Adipocyte (in vitro differentiated cells): ENCODE measurements around the gene USP25.

Source experiments
- DNase-seq: peaks from one replicate; pipeline ENCODE4 v3.0.0-alpha.2; 2015; ENCODE audit warnings: low read depth
- H3K27me3 ChIP-seq: replicated peaks from 2 replicates; pipeline ENCODE4 v1.7.0; 2013; ENCODE audit warnings: mild to moderate bottlenecking, low read length, moderate library complexity; ENCODE audit not compliant: control insufficient read depth, insufficient read depth
- H3K36me3 ChIP-seq: 2 replicates; pipeline ENCODE4 v1.7.0; 2013; ENCODE audit warnings: low read length, mild to moderate bottlenecking, moderate library complexity; ENCODE audit not compliant: control insufficient read depth, insufficient read depth, severe bottlenecking
- H3K4me1 ChIP-seq: 2 replicates; pipeline ENCODE4 v1.7.0; 2013; ENCODE audit warnings: mild to moderate bottlenecking, low read length, moderate library complexity; ENCODE audit not compliant: control insufficient read depth, insufficient read depth
- H3K4me3 ChIP-seq: 2 replicates; pipeline ENCODE4 v1.7.0; 2013; ENCODE audit warnings: mild to moderate bottlenecking, low read length, moderate library complexity
- H3K9ac ChIP-seq: 2 replicates; pipeline ENCODE4 v1.7.0; 2013; ENCODE audit warnings: mild to moderate bottlenecking, low read length, moderate library complexity
- H3K9me3 ChIP-seq: 2 replicates; pipeline ENCODE4 v1.7.0; 2013; ENCODE audit warnings: mild to moderate bottlenecking, low read length, moderate library complexity; ENCODE audit not compliant: control insufficient read depth

USP25 gene

DNA sequence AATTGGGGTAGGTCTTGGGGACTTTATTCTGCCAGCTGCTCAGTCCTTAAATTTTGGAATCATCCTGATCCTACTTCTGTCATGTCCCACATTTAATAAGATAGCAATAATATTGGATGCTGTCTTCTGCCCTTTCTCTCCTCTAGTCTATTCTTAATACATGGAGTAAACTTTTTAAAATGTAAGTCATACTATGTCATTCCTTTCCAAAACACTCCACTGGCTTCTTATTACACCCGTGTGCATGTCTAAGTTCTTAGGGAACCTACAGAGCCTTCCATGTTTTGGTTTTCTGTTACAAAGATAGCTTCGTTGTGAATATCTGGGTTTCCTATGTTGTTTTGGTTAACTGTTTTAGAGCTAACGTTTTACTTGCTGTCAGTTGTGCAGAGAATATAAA lies 35.1 kb downstream of the USP25 start:
- peaks cover 7% of the 10 kb centered on the region for H3K36me3 ChIP-seq
- no peak overlapping the region for H3K9ac ChIP-seq

DNA sequence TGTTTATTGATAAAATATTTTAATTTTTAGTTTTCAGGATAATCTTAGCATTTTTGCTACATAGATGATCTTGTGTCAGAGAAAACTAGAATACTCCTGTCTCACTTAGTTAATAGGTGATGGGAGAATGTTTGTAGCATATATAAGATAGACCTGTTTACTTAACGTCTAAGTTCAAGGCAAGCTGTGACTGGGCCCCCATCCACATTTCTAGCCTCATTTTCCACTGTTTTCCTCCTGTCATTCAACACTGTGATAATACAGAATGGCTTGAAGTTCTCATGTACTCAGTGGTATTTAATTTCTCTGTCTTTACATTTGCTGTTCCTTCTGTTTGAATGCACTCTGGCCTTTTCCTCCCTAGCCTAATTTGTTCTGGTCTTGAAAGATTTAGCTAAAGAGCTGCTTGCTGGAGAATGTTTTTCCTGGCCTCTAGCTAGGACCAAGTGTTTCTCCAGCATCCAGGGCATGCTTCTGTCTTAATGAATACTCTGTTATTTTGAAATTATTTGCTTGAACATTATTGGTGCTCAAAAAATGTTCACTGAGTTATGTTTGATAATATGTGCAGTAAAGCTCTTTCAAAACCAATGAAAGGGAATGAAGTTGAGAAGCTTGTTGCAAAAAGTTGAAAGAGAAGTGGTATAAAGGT lies 37.3 kb downstream of the USP25 start:
- peak; percentile 34 for DNase-seq
- Histone ChIP-seq H3K9ac (peak overlapping the region; percentile 71), H3K4me3 (peak overlapping the region; percentile 41), H3K9me3 (no peaks in the 10 kb centered on the region), H3K36me3 (peaks cover 7% of the 10 kb centered on the region), H3K4me1 (peaks cover 35% of the 10 kb centered on the region), H3K27me3 (no peaks in the 10 kb centered on the region)

More for the DNA sequence above, 35.1 kb downstream of the USP25 start:
- Histone ChIP-seq H3K27me3 (no peaks in the 10 kb centered on the region), H3K4me3 (no peak overlapping the region), H3K9me3 (no peaks in the 10 kb centered on the region), H3K4me1 (peaks cover 26% of the 10 kb centered on the region)
- no peak for DNase-seq

DNA sequence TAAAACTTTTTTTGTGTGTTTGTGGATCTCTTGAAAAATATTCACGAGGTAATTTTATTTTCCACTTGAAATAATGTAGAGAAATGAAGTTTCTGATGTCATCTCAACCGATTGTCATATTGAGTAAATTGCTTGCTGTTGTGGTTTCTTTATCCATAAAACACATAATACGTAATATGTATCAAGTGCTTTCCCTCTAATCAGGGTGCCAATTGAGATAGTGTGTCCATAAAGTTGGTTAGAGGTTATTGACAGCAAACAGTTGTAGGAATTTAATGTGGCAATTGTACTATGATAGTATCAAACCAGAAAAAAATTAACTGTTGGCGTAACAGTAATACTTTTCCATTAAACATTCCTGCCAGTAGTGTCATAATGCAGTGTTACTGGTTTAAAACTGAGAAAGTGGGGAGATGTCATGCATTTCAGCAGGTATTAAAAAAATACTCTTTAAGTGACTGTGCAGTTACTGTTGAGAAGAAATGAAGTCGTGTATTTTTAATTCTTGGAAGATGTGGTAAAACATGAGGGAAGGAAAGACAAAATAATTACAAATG lies 38.3 kb downstream of the USP25 start:
- Histone ChIP-seq H3K27me3 (no peaks in the 10 kb centered on the region), H3K9ac (peak overlapping the region; percentile 66), H3K4me1 (peaks cover 35% of the 10 kb centered on the region), H3K4me3 (peak overlapping the region; percentile 39), H3K36me3 (peaks cover 7% of the 10 kb centered on the region), H3K9me3 (no peaks in the 10 kb centered on the region)
- DNase-seq: no peak

DNA sequence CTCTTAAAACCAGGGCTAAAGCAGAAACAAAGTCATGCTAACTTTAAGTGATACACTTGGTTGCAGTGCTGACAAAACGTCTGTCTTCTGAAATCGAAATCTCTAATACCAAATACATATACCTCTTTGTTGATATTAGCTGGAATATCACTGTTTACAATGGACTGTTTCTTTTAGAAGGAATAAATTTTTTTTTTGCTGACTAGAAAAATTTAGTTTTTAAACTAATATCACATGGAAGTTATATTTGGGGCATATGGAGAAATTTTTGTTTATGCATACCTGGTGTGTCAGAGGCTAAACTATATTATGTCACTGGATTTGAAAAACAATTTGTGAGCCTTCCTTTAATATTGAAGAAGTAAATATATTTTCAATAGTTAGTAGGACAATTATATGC lies 39.1 kb downstream of the USP25 start:
- Histone ChIP-seq H3K27me3 (no peaks in the 10 kb centered on the region), H3K9me3 (no peaks in the 10 kb centered on the region), H3K4me3 (no peak overlapping the region), H3K36me3 (peaks cover 3% of the 10 kb centered on the region), H3K4me1 (peaks cover 38% of the 10 kb centered on the region), H3K9ac (no peak overlapping the region)
- DNase-seq: no peak

DNA sequence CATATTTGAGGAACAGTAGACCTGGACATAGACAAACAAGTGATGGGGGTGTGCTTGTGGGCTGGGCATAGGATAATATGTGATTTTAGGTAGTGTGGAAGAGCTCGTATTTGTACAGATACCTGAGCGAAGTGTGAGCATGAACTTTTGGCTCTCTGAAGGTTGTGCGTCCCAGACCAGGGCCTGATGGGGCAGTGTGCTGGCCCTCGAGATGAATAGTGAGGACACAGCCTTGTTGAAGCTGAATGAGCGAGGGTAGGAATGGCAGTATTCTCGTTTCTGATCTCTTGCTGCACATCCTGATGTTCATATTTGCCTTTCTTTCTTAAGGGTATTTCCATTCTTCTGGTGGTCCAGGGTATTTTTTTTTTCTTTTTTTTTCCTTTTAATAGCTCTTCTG lies 41.5 kb downstream of the USP25 start:
- no peak overlapping the region for H3K4me3 ChIP-seq
- H3K27me3 ChIP-seq: no peaks in the 10 kb centered on the region
- no peak for DNase-seq
- peaks cover 1% of the 10 kb centered on the region for H3K36me3 ChIP-seq
- no peaks in the 10 kb centered on the region for H3K9me3 ChIP-seq
- no peak overlapping the region for H3K9ac ChIP-seq
- H3K4me1 ChIP-seq: peaks cover 57% of the 10 kb centered on the region

DNA sequence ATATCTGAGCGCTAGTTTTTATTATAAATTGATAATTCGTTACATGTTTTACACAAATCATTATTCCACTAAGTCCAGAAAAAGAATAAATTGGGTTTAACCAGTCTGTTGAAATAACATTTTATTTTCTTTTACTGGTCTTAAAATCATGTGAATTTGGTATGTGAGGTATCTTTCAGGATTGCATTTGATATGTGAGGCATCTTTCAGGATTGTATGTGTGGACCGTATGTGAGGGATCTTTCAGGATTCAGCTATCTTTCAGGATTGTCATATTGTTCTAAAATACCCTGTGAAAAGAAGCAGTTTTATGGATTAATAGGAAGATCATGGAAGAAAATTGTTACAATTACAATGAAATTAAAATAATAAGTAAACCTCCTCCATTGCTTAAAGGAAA lies 42.9 kb downstream of the USP25 start:
- peak; percentile 30 for DNase-seq
- Histone ChIP-seq H3K4me3 (no peak overlapping the region), H3K9ac (no peak overlapping the region), H3K27me3 (no peaks in the 10 kb centered on the region), H3K36me3 (no peaks in the 10 kb centered on the region), H3K9me3 (no peaks in the 10 kb centered on the region), H3K4me1 (peaks cover 56% of the 10 kb centered on the region)

DNA sequence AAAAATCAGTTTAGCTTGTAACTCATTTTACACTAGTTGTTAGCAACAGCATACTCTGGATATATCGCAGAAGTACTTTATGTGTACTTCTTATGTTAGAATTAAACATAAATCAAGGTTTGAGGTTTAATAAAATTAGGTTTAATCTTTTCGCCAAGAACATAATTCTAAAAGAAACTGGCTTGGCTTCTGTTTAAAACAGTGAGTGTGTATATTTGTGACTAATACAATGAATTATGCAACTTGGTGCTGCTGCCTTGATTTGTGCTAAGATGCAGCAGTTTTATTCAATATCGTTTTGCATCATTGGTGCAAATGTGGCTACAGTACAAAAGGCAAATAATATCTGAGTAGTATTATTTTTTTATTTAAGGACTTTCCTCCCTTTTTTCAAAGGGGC lies 44.8 kb downstream of the USP25 start:
- Histone ChIP-seq H3K9ac (peak overlapping the region; percentile 60), H3K4me1 (peaks cover 46% of the 10 kb centered on the region), H3K36me3 (no peaks in the 10 kb centered on the region), H3K4me3 (peak overlapping the region; percentile 63), H3K9me3 (no peaks in the 10 kb centered on the region), H3K27me3 (no peaks in the 10 kb centered on the region)
- DNase-seq: peak; percentile 38

DNA sequence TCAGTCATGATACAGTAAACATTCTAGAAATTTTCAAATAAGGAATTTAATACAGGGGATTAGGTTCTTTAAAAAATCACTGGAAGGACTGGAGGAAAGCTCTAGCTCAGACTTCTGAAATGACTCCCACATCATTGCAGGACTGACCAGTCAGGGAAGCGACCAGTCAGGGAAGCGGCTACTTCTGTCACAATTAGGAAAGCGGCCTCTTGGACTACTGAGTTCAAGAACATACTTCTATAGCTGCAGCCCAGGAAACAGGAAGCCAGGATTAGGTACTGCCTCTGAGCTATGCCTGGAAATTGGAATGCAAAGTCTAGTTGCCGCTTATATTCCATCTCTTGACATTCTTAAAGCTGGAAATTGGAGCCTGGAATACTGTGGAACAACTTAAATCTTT lies 45.5 kb downstream of the USP25 start:
- Histone ChIP-seq H3K4me1 (peaks cover 46% of the 10 kb centered on the region), H3K4me3 (no peak overlapping the region), H3K36me3 (no peaks in the 10 kb centered on the region), H3K27me3 (no peaks in the 10 kb centered on the region), H3K9ac (no peak overlapping the region), H3K9me3 (no peaks in the 10 kb centered on the region)
- no peak for DNase-seq

DNA sequence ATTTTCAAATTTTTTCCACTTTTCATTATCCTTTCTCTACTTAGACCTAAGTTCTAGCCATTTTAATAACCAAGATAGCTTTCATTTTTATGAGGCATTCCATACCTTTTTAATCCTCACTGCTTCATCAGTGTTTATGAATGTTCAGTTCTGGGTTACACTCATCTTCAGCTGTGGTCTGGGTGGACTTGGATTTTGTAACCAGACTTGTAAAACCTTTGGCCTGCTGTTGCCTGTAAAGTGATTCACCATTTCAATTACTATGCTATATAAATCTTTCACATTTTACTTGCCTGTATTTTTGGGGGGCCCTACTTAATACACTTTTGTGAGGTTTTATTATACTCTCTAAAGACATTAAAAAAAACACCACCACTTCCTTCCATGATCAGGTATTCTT lies 46.2 kb downstream of the USP25 start:
- peaks cover 5% of the 10 kb centered on the region for H3K36me3 ChIP-seq
- H3K4me1 ChIP-seq: peaks cover 40% of the 10 kb centered on the region
- peak overlapping the region; percentile 47 for H3K4me3 ChIP-seq
- peak; percentile 61 for DNase-seq
- H3K9me3 ChIP-seq: no peaks in the 10 kb centered on the region
- H3K9ac ChIP-seq: no peak overlapping the region
- H3K27me3 ChIP-seq: no peaks in the 10 kb centered on the region

DNA sequence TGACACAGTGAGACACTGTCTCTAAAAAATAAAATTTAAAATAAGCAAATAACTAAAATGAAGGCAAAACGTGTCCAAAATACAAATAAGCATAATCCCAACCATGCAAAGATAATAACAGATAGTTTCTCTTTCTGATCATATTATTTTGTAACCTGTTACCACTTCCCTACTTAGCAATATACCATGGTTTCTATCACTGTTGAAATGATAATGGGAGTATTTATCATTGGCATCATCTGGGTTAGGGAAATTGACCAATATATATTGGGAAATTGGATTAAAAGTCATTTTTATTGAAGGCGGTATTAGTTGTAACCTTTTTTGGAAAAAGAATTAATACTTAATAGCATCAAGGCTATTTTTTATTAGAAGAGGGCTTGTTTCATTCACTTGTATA lies 47.0 kb downstream of the USP25 start:
- DNase-seq: no peak

DNA sequence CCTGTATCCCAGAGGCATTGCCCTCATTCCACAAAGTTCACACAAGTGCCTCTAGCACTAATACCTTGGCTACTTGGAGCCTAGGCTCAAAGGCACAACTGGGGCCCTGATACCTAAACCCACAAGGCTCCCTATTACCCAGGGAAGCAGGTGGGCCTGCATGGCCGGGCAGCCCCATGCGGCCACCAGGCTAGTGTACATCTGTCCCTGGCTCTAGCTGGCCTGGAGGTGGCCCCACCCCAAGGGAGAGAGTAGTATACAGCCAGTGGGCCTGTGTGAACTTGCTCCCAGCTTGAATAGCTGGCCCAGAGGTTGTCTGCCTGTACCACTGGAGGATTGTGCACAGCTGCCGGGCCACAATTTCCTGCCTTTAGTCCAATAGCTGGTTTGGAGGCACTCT lies 52.2 kb downstream of the USP25 start:
- H3K27me3 ChIP-seq: no peaks in the 10 kb centered on the region
- peaks cover 28% of the 10 kb centered on the region for H3K36me3 ChIP-seq
- H3K4me1 ChIP-seq: peaks cover 5% of the 10 kb centered on the region
- no peak overlapping the region for H3K4me3 ChIP-seq
- no peak for DNase-seq
- no peak overlapping the region for H3K9ac ChIP-seq
- H3K9me3 ChIP-seq: no peaks in the 10 kb centered on the region

More for the DNA sequence above, 47.0 kb downstream of the USP25 start:
- Histone ChIP-seq H3K27me3 (no peaks in the 10 kb centered on the region), H3K4me3 (peak overlapping the region; percentile 41), H3K4me1 (peaks cover 37% of the 10 kb centered on the region), H3K36me3 (peaks cover 13% of the 10 kb centered on the region), H3K9me3 (no peaks in the 10 kb centered on the region), H3K9ac (no peak overlapping the region)
